ENCODE measurements around the gene ZNF146. TPM values are rescaled to one million over a fixed set of nuclear protein-coding genes. Genes with fewer than 3 reads are reported as not detected.
"Not testable (repeated sequence)": the region's sequence is repeated elsewhere in the genome, so short reads cannot be mapped to it uniquely, and the experiment has no call there.

The ZNF146 gene
- total RNA-seq (2014; rRNA removed; shearing (Covaris generic); ENCODE audit: low replicate concordance), result 42.5 and 89.2 TPM in 2 replicates

GRCh38 chr19:36214386-36215275 lies at the start of gene ZNF146, which contains the start of gene ZNF565:
ZNF146 (plus strand) TSS chr19:36215106; CDS start chr19:36236441, 21,335 bp downstream.
ZNF565 (minus strand) TSS chr19:36214665; CDS start chr19:36201985, 12,680 bp downstream.
- DNase-seq, result peak; percentile 99
- Histone ChIP-seq H3K4me3 (peak within 1 kb of the TSS; percentile 87), H3K9me3 (peaks cover 4% of the 10 kb centered on the region; the same call in 1 of the 2 replicates), H3K36me3 (peaks cover 42% of the 10 kb centered on the region), H3K27me3 (no peaks in the 10 kb centered on the region)

- DNase-seq, result peak; percentile 50
- H3K4me3 ChIP-seq, result no peak overlapping the region
- H3K27me3 ChIP-seq, result no peaks in the 10 kb centered on the region
- peaks cover 7% of the 10 kb centered on the region for H3K36me3 ChIP-seq
- H3K9me3 ChIP-seq, result no peaks in the 10 kb centered on the region
Measured at GRCh38 chr19:36169084-36169760, 45.7 kb upstream of the ZNF146 start.

- H3K9me3 ChIP-seq, result no peaks in the 10 kb centered on the region
- no peak overlapping the region for H3K4me3 ChIP-seq
- no peaks in the 10 kb centered on the region; the same call in 1 of the 2 replicates for H3K36me3 ChIP-seq
- no peaks in the 10 kb centered on the region for H3K27me3 ChIP-seq
- DNase-seq, result no peak
Measured at GRCh38 chr19:36172852-36173251, 42.1 kb upstream of the ZNF146 start.

GRCh38 chr19:36173846-36174245 lies 41.1 kb upstream of the ZNF146 start:
- not testable (repeated sequence) for H3K9me3 ChIP-seq, H3K4me3 ChIP-seq, H3K27me3 ChIP-seq, DNase-seq, H3K36me3 ChIP-seq

GRCh38 chr19:36179077-36179476 lies 35.8 kb upstream of the ZNF146 start:
- not testable (repeated sequence) for H3K27me3 ChIP-seq, DNase-seq, H3K9me3 ChIP-seq, H3K4me3 ChIP-seq
- H3K36me3 ChIP-seq, result peaks cover 15% of the 10 kb centered on the region

- H3K27me3 ChIP-seq, result no peaks in the 10 kb centered on the region
- H3K4me3 ChIP-seq, result no peak overlapping the region
- H3K9me3 ChIP-seq, result no peaks in the 10 kb centered on the region
- DNase-seq, result no peak
- H3K36me3 ChIP-seq, result peaks cover 15% of the 10 kb centered on the region
Measured at GRCh38 chr19:36182612-36183244, 32.2 kb upstream of the ZNF146 start.

- Histone ChIP-seq H3K9me3 (no peaks in the 10 kb centered on the region), H3K36me3 (peaks cover 15% of the 10 kb centered on the region), H3K27me3 (no peaks in the 10 kb centered on the region), H3K4me3 (no peak overlapping the region)
- no peak for DNase-seq
Measured at GRCh38 chr19:36183245-36183628, 31.7 kb upstream of the ZNF146 start.

GRCh38 chr19:36186722-36187121 lies 28.2 kb upstream of the ZNF146 start:
- H3K36me3 ChIP-seq, result peaks cover 20% of the 10 kb centered on the region
- not testable (repeated sequence) for H3K4me3 ChIP-seq, H3K9me3 ChIP-seq, DNase-seq, H3K27me3 ChIP-seq

GRCh38 chr19:36196249-36196648 lies 18.7 kb upstream of the ZNF146 start:
- no peak for DNase-seq
- Histone ChIP-seq H3K4me3 (no peak overlapping the region), H3K36me3 (peaks cover 14% of the 10 kb centered on the region), H3K27me3 (no peaks in the 10 kb centered on the region), H3K9me3 (no peaks in the 10 kb centered on the region)

- DNase-seq, result no peak
- H3K4me3 ChIP-seq, result no peak overlapping the region
- H3K9me3 ChIP-seq, result no peaks in the 10 kb centered on the region
- no peaks in the 10 kb centered on the region for H3K27me3 ChIP-seq
- H3K36me3 ChIP-seq, result peaks cover 14% of the 10 kb centered on the region
Measured at GRCh38 chr19:36198119-36198518, 16.8 kb upstream of the ZNF146 start.

GRCh38 chr19:36201684-36202083 lies 13.2 kb upstream of the ZNF146 start:
- Histone ChIP-seq H3K36me3 (no peaks in the 10 kb centered on the region; the same call in none of the 2 replicates), H3K27me3 (no peaks in the 10 kb centered on the region), H3K4me3 (no peak overlapping the region), H3K9me3 (no peaks in the 10 kb centered on the region)
- no peak for DNase-seq

- no peaks in the 10 kb centered on the region; the same call in 1 of the 2 replicates for H3K36me3 ChIP-seq
- no peak for DNase-seq
- no peak overlapping the region for H3K4me3 ChIP-seq
- H3K27me3 ChIP-seq, result no peaks in the 10 kb centered on the region
- H3K9me3 ChIP-seq, result no peaks in the 10 kb centered on the region
Measured at GRCh38 chr19:36203293-36203692, 11.6 kb upstream of the ZNF146 start.

- Histone ChIP-seq H3K4me3 (no peak overlapping the region), H3K9me3 (peaks cover 4% of the 10 kb centered on the region; the same call in 1 of the 2 replicates), H3K36me3 (peaks cover 6% of the 10 kb centered on the region), H3K27me3 (no peaks in the 10 kb centered on the region)
- DNase-seq, result no peak
Measured at GRCh38 chr19:36207605-36208252, 7.2 kb upstream of the ZNF146 start.

- no peak for DNase-seq
- Histone ChIP-seq H3K9me3 (peaks cover 4% of the 10 kb centered on the region; the same call in 1 of the 2 replicates), H3K27me3 (no peaks in the 10 kb centered on the region), H3K36me3 (peaks cover 6% of the 10 kb centered on the region; the same call in 1 of the 2 replicates), H3K4me3 (no peak overlapping the region)
Measured at GRCh38 chr19:36209372-36209771, 5.5 kb upstream of the ZNF146 start.

GRCh38 chr19:36210497-36210896 lies 4.4 kb upstream of the ZNF146 start:
- DNase-seq, result no peak

GRCh38 chr19:36212895-36213294 lies 2.0 kb upstream of the ZNF146 start:
- no peak for DNase-seq
- no peak overlapping the region for H3K4me3 ChIP-seq
- H3K9me3 ChIP-seq, result peaks cover 4% of the 10 kb centered on the region; the same call in 1 of the 2 replicates
- no peaks in the 10 kb centered on the region for H3K27me3 ChIP-seq
- H3K36me3 ChIP-seq, result peaks cover 25% of the 10 kb centered on the region

More at GRCh38 chr19:36210497-36210896, 4.4 kb upstream of the ZNF146 start:
- peaks cover 10% of the 10 kb centered on the region for H3K36me3 ChIP-seq
- no peaks in the 10 kb centered on the region for H3K27me3 ChIP-seq
- H3K9me3 ChIP-seq, result peaks cover 4% of the 10 kb centered on the region; the same call in 1 of the 2 replicates
- no peak overlapping the region for H3K4me3 ChIP-seq
